H1 (cell line): ENCODE data around the gene GADL1. TPM values are rescaled to one million over a fixed set of nuclear protein-coding genes. Genes with fewer than 3 reads are reported as not detected.

ENCODE experiments used
- CTCF ChIA-PET: fragments of 300-600 bp; sonication (Branson Sonifier 250); formaldehyde crosslinking; loops from one replicate; lab custom pipeline; 2021; ENCODE audit not compliant: partially characterized antibody; lab: Charles Lee
- POLR2A ChIA-PET: fragments of 300-600 bp; sonication (Branson Sonifier 250); formaldehyde crosslinking; loops from one replicate; lab custom pipeline; 2021; ENCODE audit warnings: inconsistent platforms; ENCODE audit not compliant: partially characterized antibody; lab: Charles Lee
- DNase-seq, 2 experiments: peaks; one replicate each; pipeline versions ENCODE4 v3.0.0 to v3.0.0-alpha.2; 2010 to 2022; ENCODE audit warnings: low spot score in 2 of 2, low read depth in 1 of 2, mixed read lengths in 1 of 2
- FAIRE-seq: peaks from 2 replicates; lab custom pipeline; 2011; peaks lifted over from hg19 to GRCh38; lab: Jason Lieb, UNC
- H2AFZ ChIP-seq: 2 replicates; pipeline ENCODE4 v1.8.1; 2012; ENCODE audit warnings: low read length, inconsistent platforms
- H2AK5ac ChIP-seq: 2 replicates; pipeline ENCODE4 v1.6.1; 2013; ENCODE audit warnings: low read depth, low read length
- H2BK120ac ChIP-seq: replicated peaks from 2 replicates; pipeline ENCODE3; 2013; ENCODE audit warnings: low read depth, low read length, inconsistent platforms
- H2BK12ac ChIP-seq: 2 replicates; pipeline ENCODE4 v1.6.1; 2013; ENCODE audit warnings: low read depth, low read length
- H2BK15ac ChIP-seq: 2 replicates; pipeline ENCODE4 v1.6.1; 2013; ENCODE audit warnings: low read length
- H2BK20ac ChIP-seq: 2 replicates; pipeline ENCODE4 v1.6.1; 2013; ENCODE audit warnings: low read length
- H2BK5ac ChIP-seq: 2 replicates; pipeline ENCODE4 v1.6.1; 2013; ENCODE audit warnings: low read depth, low read length
- H3K14ac ChIP-seq: 2 replicates; pipeline ENCODE4 v1.6.1; 2013; ENCODE audit warnings: inconsistent platforms; ENCODE audit not compliant: insufficient read length
- H3K18ac ChIP-seq: 2 replicates; pipeline ENCODE4 v1.6.1; 2013; ENCODE audit warnings: low read length; ENCODE audit errors: extremely low read depth
- H3K23ac ChIP-seq: 2 replicates; pipeline ENCODE4 v1.6.1; 2013; ENCODE audit warnings: inconsistent platforms; ENCODE audit not compliant: insufficient read length
- H3K23me2 ChIP-seq: 2 replicates; pipeline ENCODE4 v1.6.1; 2013; ENCODE audit warnings: low read depth, low read length
- H3K27ac ChIP-seq: 2 replicates; pipeline ENCODE4 v1.6.1; 2011; ENCODE audit warnings: low read depth, low read length, inconsistent platforms
- H3K27me3 ChIP-seq, 4 experiments: replicated peaks in 1 of 4; 1 replicate in 1 of 4; 2 replicates in 3 of 4; pipeline versions ENCODE4 v1.6.1 to v1.8.1; 2011 to 2013; ENCODE audit warnings: low read length in 3 of 4, mild to moderate bottlenecking in 3 of 4, inconsistent platforms in 2 of 4, mixed read lengths in 2 of 4, moderate library complexity in 1 of 4; ENCODE audit not compliant: control insufficient read depth in 3 of 4, insufficient read depth in 3 of 4; ENCODE audit errors: extremely low read depth in 1 of 4
- H3K36me3 ChIP-seq, 4 experiments: 2 replicates each; pipeline versions ENCODE4 v1.6.1 to v1.8.1; 2011 to 2013; ENCODE audit warnings: mild to moderate bottlenecking in 4 of 4, low read length in 3 of 4, moderate library complexity in 2 of 4, control low read depth in 1 of 4, inconsistent platforms in 1 of 4; ENCODE audit not compliant: insufficient read depth in 4 of 4, control insufficient read depth in 2 of 4
- H3K4ac ChIP-seq: replicated peaks from 2 replicates; pipeline ENCODE3; 2013; ENCODE audit warnings: low read length, low read depth, mixed read lengths, inconsistent platforms; ENCODE audit not compliant: insufficient read length
- H3K4me1 ChIP-seq, 4 experiments: replicated peaks in 1 of 4; 1 replicate in 1 of 4; 2 replicates in 3 of 4; pipeline versions ENCODE4 v1.6.1 to v1.8.1; 2011 to 2013; ENCODE audit warnings: low read length in 3 of 4, inconsistent platforms in 2 of 4, mixed read lengths in 1 of 4; ENCODE audit not compliant: insufficient read depth in 4 of 4, control insufficient read depth in 3 of 4
- H3K4me2 ChIP-seq, 2 experiments: 2 replicates each; pipeline versions ENCODE4 v1.6.1 to v1.8.1; 2011 to 2013; ENCODE audit warnings: low read depth in 2 of 2, low read length in 2 of 2, control low read depth in 1 of 2, inconsistent platforms in 1 of 2, mild to moderate bottlenecking in 1 of 2; ENCODE audit not compliant: insufficient read depth in 1 of 2
- H3K4me3 ChIP-seq, 4 experiments: fragments of 200-600, 300-600 bp in 1 of 4; sonication (generic), shearing (Covaris generic), sonication (Bioruptor Twin) in 1 of 4; 2 replicates each; pipeline versions ENCODE4 v1.5.1 to v1.8.1; 2011 to 2016; ENCODE audit warnings: low read length in 4 of 4, low read depth in 3 of 4, control low read depth in 2 of 4, inconsistent platforms in 2 of 4, mild to moderate bottlenecking in 2 of 4, mixed read lengths in 1 of 4, moderate library complexity in 1 of 4; ENCODE audit not compliant: insufficient read depth in 2 of 4; ENCODE audit errors: extremely low read depth in 1 of 4
- H3K56ac ChIP-seq: replicated peaks from 2 replicates; pipeline ENCODE3; 2013; ENCODE audit warnings: low read depth, mild to moderate bottlenecking, mixed read lengths, low read length, inconsistent platforms; ENCODE audit not compliant: insufficient read length
- H3K79me1 ChIP-seq: 2 replicates; pipeline ENCODE4 v1.6.1; 2013; ENCODE audit warnings: low read depth, low read length, control low read depth
- H3K79me2 ChIP-seq, 2 experiments: 2 replicates each; pipeline versions ENCODE4 v1.6.1 to v1.8.1; 2012 to 2013; ENCODE audit warnings: low read length in 2 of 2, mild to moderate bottlenecking in 2 of 2, inconsistent platforms in 1 of 2; ENCODE audit not compliant: insufficient read depth in 2 of 2, control insufficient read depth in 1 of 2
- H3K9ac ChIP-seq, 4 experiments: replicated peaks in 1 of 4; 1 replicate in 1 of 4; 2 replicates in 3 of 4; pipeline versions ENCODE4 v1.6.1 to v1.8.1; 2011 to 2013; ENCODE audit warnings: low read depth in 3 of 4, low read length in 3 of 4, control low read depth in 2 of 4, mild to moderate bottlenecking in 2 of 4, moderate library complexity in 2 of 4, inconsistent platforms in 1 of 4; ENCODE audit errors: extremely low read depth in 1 of 4
- H3K9me3 ChIP-seq, 2 experiments: 2 replicates each; pipeline versions ENCODE4 v1.6.1 to v1.8.1; 2012 to 2013; ENCODE audit warnings: mild to moderate bottlenecking in 2 of 2, moderate library complexity in 2 of 2, control low read depth in 1 of 2, inconsistent platforms in 1 of 2, low read depth in 1 of 2, low read length in 1 of 2, mixed read lengths in 1 of 2; ENCODE audit not compliant: insufficient read depth in 2 of 2
- H4K20me1 ChIP-seq, 2 experiments: replicated peaks in 1 of 2; 2 replicates each; pipeline versions ENCODE3 to v1.8.1; 2011 to 2013; ENCODE audit warnings: inconsistent platforms in 2 of 2, low read length in 2 of 2, mild to moderate bottlenecking in 1 of 2; ENCODE audit not compliant: insufficient read depth in 2 of 2, control insufficient read depth in 1 of 2
- H4K5ac ChIP-seq: 2 replicates; pipeline ENCODE4 v1.6.1; 2013; ENCODE audit warnings: low read length, low read depth, mixed read lengths, inconsistent platforms; ENCODE audit not compliant: insufficient read length
- H4K8ac ChIP-seq: 2 replicates; pipeline ENCODE4 v1.8.0; 2013; ENCODE audit warnings: mild to moderate bottlenecking, moderate library complexity, low read length, inconsistent platforms; ENCODE audit not compliant: insufficient read depth; ENCODE audit errors: extremely low read depth
- H4K91ac ChIP-seq: replicated peaks from 2 replicates; pipeline ENCODE3; 2013; ENCODE audit warnings: low read length, mixed read lengths, inconsistent platforms; ENCODE audit not compliant: insufficient read length
- BCL11A ChIP-seq, 2 experiments: IDR thresholded peaks; one replicate each; pipeline ENCODE4 v1.6.1; 2011; ENCODE audit warnings: low read depth in 2 of 2, low read length in 2 of 2, mild to moderate bottlenecking in 2 of 2
- CBX5 ChIP-seq: fragments of 300-800, 300-1000 bp; sonication (generic); IDR thresholded peaks from 2 replicates; pipeline ENCODE4 v1.7.1; 2016; ENCODE audit warnings: antibody characterized with exemption, low read length, low read depth
- CEBPB ChIP-seq: IDR thresholded peaks from 2 replicates; pipeline ENCODE4 v1.6.1; 2012; ENCODE audit warnings: low read depth, low read length
- CHD1 ChIP-seq: IDR thresholded peaks from 2 replicates; pipeline ENCODE4 v1.6.1; 2012; ENCODE audit warnings: low read depth, low read length, improper control_type of control experiment
- HDAC2 ChIP-seq, 2 experiments: fragments of 300-600 bp in 1 of 2; sonication (generic) in 1 of 2; IDR thresholded peaks; 2 replicates each; pipeline ENCODE4 v1.6.1; 2011 to 2012; ENCODE audit warnings: low read depth in 2 of 2, low read length in 2 of 2, mild to moderate bottlenecking in 2 of 2, moderate library complexity in 2 of 2, borderline replicate concordance in 1 of 2, inconsistent platforms in 1 of 2
- KDM1A ChIP-seq: fragments of 200-600, 300-600 bp; sonication (generic); IDR thresholded peaks from 2 replicates; pipeline ENCODE4 v1.7.1; 2016; ENCODE audit warnings: mild to moderate bottlenecking, low read length, borderline replicate concordance
- KDM4A ChIP-seq: IDR thresholded peaks from one replicate; pipeline ENCODE4 v1.7.1; 2012; ENCODE audit warnings: low read depth, mild to moderate bottlenecking, moderate library complexity, low read length, inconsistent platforms; ENCODE audit not compliant: severe bottlenecking
- SIX5 ChIP-seq: IDR thresholded peaks from 2 replicates; pipeline ENCODE4 v1.6.1; 2011; ENCODE audit warnings: mild to moderate bottlenecking, low read depth, low read length
- SP2 ChIP-seq: IDR thresholded peaks from 2 replicates; pipeline ENCODE4 v1.6.1; 2012; ENCODE audit warnings: mild to moderate bottlenecking, low read length, inconsistent platforms
- TAF7 ChIP-seq: optimal IDR thresholded peaks from 2 replicates; pipeline ENCODE3; 2011; ENCODE audit warnings: low read depth, mild to moderate bottlenecking, inconsistent platforms, low read length, moderate library complexity, borderline replicate concordance
- WGBS, 2 experiments: shearing (Covaris generic) in 1 of 2; methylation state at CpG; one replicate each; pipeline versions ENCODE4 v1.1.6 to v1.1.7; 2013 to 2015; ENCODE audit warnings: low lambda C conversion rate in 2 of 2, mixed read lengths in 2 of 2, inconsistent platforms in 1 of 2, low coverage in 1 of 2, missing lambda C conversion rate in 1 of 2; ENCODE audit not compliant: insufficient replicate concordance in 2 of 2, insufficient coverage in 1 of 2, insufficient read length in 1 of 2; ENCODE audit errors: extremely low coverage in 1 of 2, missing lambda C conversion rate in 1 of 2; 5-methylcytosine and 5-hydroxymethylcytosine counted together
- polyA plus RNA-seq, 7 experiments: library from polyadenylated mRNA; depleted of rRNA in 3 of 7; stranded (reverse) in 5 of 7; unstranded in 2 of 7; fragments of >200 nt in 5 of 7; fragments of 200-250 nt in 2 of 7; gene quantifications; 1 replicate in 5 of 7; 2 replicates in 1 of 7; 4 replicates in 1 of 7; pipeline versions ENCODE4 v1.2.1 to v1.2.3, GENCODE V29; 2011 to 2013; ENCODE audit warnings: missing spikeins in 2 of 7, mixed read lengths in 2 of 7
- total RNA-seq: library from RNA; stranded (reverse); fragmentation: NEBNext Ultra II Directional; extraction: Animal tissue kit (Norgen Biotek cat#: 25700); gene quantifications from 2 replicates; pipeline ENCODE4 v1.2.1, GENCODE V29; 2021
- TF ChIP-seq, protein P1 (sequence below): IDR thresholded peaks from 2 replicates; pipeline ENCODE4 v1.6.1; 2012; ENCODE audit warnings: inconsistent platforms
- TF ChIP-seq, protein P2 (sequence below): IDR thresholded peaks from 2 replicates; pipeline ENCODE4 v1.6.1; 2012; ENCODE audit warnings: low read length, inconsistent platforms

GADL1 gene
- total and polyA plus RNA-seq, 2 of the 8 experiments (the other 6 are each of a cell fraction or from before 2014, with no cell fraction given), result 0.03 to 0.30 TPM

DNA sequence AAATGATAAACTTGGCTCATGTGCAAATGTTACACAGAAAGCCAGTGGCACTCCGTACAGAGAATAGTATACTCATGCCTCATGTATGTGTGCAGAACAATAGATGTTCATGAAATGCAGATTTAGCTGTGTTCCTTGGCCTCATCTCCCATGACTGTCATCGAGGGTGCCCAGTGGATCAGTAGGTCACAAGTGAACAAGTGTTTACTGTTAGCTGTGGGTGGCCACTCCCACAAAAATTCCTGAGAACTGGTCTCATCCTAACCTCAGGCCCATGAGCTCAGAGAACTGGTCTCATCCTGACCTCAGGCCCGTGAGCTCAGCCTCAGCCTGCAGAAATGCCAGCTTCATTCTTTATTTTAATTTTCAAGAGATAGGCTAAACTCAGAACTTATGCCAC is 124.1 kb downstream of the GADL1 start:
- FAIRE-seq, result no peak
- Histone ChIP-seq H3K23me2 (no peaks in the 10 kb centered on the region), H2BK20ac (no peak overlapping the region), H2BK15ac (no peak overlapping the region), H2BK5ac (no peak overlapping the region), H3K14ac (no peak overlapping the region), H3K9me3 (no peaks in the 10 kb centered on the region), H2AK5ac (no peak overlapping the region), H3K56ac (no peak overlapping the region), H2BK120ac (no peak overlapping the region), H3K27me3 (no peaks in the 10 kb centered on the region), H3K4me2 (no peak overlapping the region), H3K18ac (no peak overlapping the region), H3K4ac (no peak overlapping the region), H2AFZ (no peak overlapping the region), H3K79me1 (no peaks in the 10 kb centered on the region), H3K23ac (no peak overlapping the region), H3K4me3 (no peak overlapping the region), H3K79me2 (no peaks in the 10 kb centered on the region), H4K5ac (no peak overlapping the region), H4K91ac (no peak overlapping the region), H3K9ac (no peak overlapping the region; a peak in 1 of 7 replicates), H2BK12ac (no peak overlapping the region), H3K27ac (no peak overlapping the region), H3K36me3 (no peaks in the 10 kb centered on the region), H4K8ac (no peak overlapping the region), H4K20me1 (no peaks in the 10 kb centered on the region), H3K4me1 (no peaks in the 10 kb centered on the region)
- 84% methylated on average over 3 of the region's 3 CpGs; no CpG with 5 or more reads in 1 of the 2 experiments for WGBS, 2 experiments
- CTCF ChIA-PET, result interaction anchor here (0.8 to 4.3 kb wide), 28 partner anchors 8 to 728 kb away, joined by 3 to 52 read pairs (median 4); no protein-coding TSS in a partner anchor
- POLR2A ChIA-PET, result no interaction called here
- no peak for DNase-seq
- TF ChIP-seq SP2 (no peak), CEBPB (no peak), CHD1 (no peak), KDM4A (no peak), TAF7 (no peak), CBX5 (no peak), BCL11A (IDR thresholded peaks at IDR 0.05; ENCODE audit: low read depth in 2 of 2, low read length in 2 of 2) (no peak), HDAC2 (IDR thresholded peaks at IDR 0.05; ENCODE audit: borderline replicate concordance in 1 of 2, low read depth in 2 of 2, low read length in 2 of 2) (no peak), KDM1A (no peak), SIX5 (no peak)
- TF ChIP-seq, protein P1, sequence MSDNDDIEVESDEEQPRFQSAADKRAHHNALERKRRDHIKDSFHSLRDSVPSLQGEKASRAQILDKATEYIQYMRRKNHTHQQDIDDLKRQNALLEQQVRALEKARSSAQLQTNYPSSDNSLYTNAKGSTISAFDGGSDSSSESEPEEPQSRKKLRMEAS, result no peak
- TF ChIP-seq, protein P2, sequence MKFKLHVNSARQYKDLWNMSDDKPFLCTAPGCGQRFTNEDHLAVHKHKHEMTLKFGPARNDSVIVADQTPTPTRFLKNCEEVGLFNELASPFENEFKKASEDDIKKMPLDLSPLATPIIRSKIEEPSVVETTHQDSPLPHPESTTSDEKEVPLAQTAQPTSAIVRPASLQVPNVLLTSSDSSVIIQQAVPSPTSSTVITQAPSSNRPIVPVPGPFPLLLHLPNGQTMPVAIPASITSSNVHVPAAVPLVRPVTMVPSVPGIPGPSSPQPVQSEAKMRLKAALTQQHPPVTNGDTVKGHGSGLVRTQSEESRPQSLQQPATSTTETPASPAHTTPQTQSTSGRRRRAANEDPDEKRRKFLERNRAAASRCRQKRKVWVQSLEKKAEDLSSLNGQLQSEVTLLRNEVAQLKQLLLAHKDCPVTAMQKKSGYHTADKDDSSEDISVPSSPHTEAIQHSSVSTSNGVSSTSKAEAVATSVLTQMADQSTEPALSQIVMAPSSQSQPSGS, result no peak
